IMR-90 (cell line): Measurements from ENCODE around the gene NEAT1.

ENCODE experiments used
- BHLHE40 ChIP-seq: fragments of 150-350 bp; IDR thresholded peaks from 2 replicates; pipeline ENCODE4 v1.6.1; 2016; ENCODE audit warnings: mild to moderate bottlenecking, low read depth, low read length
- CEBPB ChIP-seq: IDR thresholded peaks from 2 replicates; pipeline ENCODE4 v1.6.1; 2012; ENCODE audit warnings: low read depth, low read length, improper control_type of control experiment
- CTCF ChIP-seq: conservative IDR thresholded peaks from 2 replicates; pipeline ENCODE4 v1.5.1; 2012; ENCODE audit warnings: mild to moderate bottlenecking, low read depth, low read length, improper control_type of control experiment
- MAFK ChIP-seq: IDR thresholded peaks from 2 replicates; pipeline ENCODE4 v1.6.1; 2012; ENCODE audit warnings: low read depth, low read length, improper control_type of control experiment
- MAZ ChIP-seq: IDR thresholded peaks from 2 replicates; pipeline ENCODE4 v1.6.1; 2012; ENCODE audit warnings: low read depth, mild to moderate bottlenecking, low read length, improper control_type of control experiment, moderate library complexity, borderline replicate concordance
- MXI1 ChIP-seq: IDR thresholded peaks from 2 replicates; pipeline ENCODE4 v1.6.1; 2012; ENCODE audit warnings: low read depth, mild to moderate bottlenecking, low read length, moderate library complexity, borderline replicate concordance
- POLR2A ChIP-seq: IDR thresholded peaks from 2 replicates; pipeline ENCODE4 v1.6.1; 2012; ENCODE audit warnings: mild to moderate bottlenecking, low read depth, low read length
- RAD21 ChIP-seq: IDR thresholded peaks from 2 replicates; pipeline ENCODE4 v1.6.1; 2012; ENCODE audit warnings: low read length, improper control_type of control experiment
- RFX5 ChIP-seq: IDR thresholded peaks from 2 replicates; pipeline ENCODE4 v1.8.0; 2012; ENCODE audit warnings: low read depth, mild to moderate bottlenecking, low read length, moderate library complexity
- SMC3 ChIP-seq: fragments of 150-350 bp; IDR thresholded peaks from 2 replicates; pipeline ENCODE4 v1.6.1; 2016; ENCODE audit warnings: low read depth, mild to moderate bottlenecking, antibody characterized with exemption, low read length, moderate library complexity
- USF2 ChIP-seq: fragments of 150-350 bp; IDR thresholded peaks from 2 replicates; pipeline ENCODE4 v1.6.1; 2017; ENCODE audit warnings: mild to moderate bottlenecking, antibody characterized with exemption, low read length, low read depth

- TF ChIP-seq CTCF = peak; percentile 61
- TF ChIP-seq POLR2A = peak; percentile 88
- TF ChIP-seq RAD21 = peak; percentile 67
- TF ChIP-seq MAZ = peak; percentile 33; the same call in 1 of the 2 replicates
- no peak for TF ChIP-seq USF2
- no peak for TF ChIP-seq RFX5
- TF ChIP-seq SMC3 = peak; percentile 54
- peak; percentile 8; the same call in 1 of the 2 replicates for TF ChIP-seq CEBPB
- peak; percentile 40 for TF ChIP-seq BHLHE40
- no peak for TF ChIP-seq MXI1
- TF ChIP-seq MAFK = peak; percentile 28; the same call in 1 of the 2 replicates
Measured at GRCh38 chr11:65479184-65480145, 56.9 kb downstream of the NEAT1 start.
